Astrocyte (in vitro differentiated cells and primary cell): Measurements from ENCODE around the gene PREX1.

Source experiments
- EZH2 ChIP-seq: IDR thresholded peaks from 2 replicates; pipeline ENCODE4 v1.6.1; 2012; ENCODE audit warnings: mild to moderate bottlenecking, low read length, inconsistent platforms; ENCODE audit not compliant: insufficient read depth
- TF ChIP-seq, protein P1 (sequence below): IDR thresholded peaks from 2 replicates; pipeline ENCODE4 v1.5.1; 2011; ENCODE audit warnings: low read depth, mild to moderate bottlenecking, inconsistent platforms, low read length, moderate library complexity; ENCODE audit not compliant: insufficient read depth

DNA sequence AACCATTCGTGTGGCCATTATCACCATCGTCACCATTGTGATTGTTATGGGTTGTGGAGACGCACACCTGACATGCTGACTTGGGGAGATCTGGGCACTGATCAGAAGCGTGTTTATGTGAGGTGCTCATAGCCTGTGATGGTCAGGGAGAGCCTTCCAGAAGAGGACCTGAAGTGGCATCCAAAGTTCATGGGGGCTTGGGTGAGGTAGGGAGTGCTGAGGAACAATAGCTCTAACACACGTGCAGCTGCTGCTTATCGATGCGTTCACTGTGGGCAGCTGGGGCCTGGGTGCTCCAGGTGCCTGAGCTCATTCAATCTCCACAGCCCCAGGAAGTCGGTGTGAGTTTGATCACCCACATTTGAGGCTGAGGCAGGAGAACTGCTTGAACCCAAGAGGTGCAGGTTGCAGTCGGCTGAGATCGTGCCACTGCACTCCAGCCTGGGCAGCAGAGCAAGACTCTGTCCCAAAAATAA is 227.3 kb downstream of the PREX1 start:
- TF ChIP-seq EZH2, result no peak
- TF ChIP-seq, protein P1, sequence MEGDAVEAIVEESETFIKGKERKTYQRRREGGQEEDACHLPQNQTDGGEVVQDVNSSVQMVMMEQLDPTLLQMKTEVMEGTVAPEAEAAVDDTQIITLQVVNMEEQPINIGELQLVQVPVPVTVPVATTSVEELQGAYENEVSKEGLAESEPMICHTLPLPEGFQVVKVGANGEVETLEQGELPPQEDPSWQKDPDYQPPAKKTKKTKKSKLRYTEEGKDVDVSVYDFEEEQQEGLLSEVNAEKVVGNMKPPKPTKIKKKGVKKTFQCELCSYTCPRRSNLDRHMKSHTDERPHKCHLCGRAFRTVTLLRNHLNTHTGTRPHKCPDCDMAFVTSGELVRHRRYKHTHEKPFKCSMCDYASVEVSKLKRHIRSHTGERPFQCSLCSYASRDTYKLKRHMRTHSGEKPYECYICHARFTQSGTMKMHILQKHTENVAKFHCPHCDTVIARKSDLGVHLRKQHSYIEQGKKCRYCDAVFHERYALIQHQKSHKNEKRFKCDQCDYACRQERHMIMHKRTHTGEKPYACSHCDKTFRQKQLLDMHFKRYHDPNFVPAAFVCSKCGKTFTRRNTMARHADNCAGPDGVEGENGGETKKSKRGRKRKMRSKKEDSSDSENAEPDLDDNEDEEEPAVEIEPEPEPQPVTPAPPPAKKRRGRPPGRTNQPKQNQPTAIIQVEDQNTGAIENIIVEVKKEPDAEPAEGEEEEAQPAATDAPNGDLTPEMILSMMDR, result no peak
